Lung (tissue), 12 donors: ENCODE results near the gene CDC5L. TPM values are rescaled to one million over a fixed set of nuclear protein-coding genes. Genes with fewer than 3 reads are reported as not detected.

Source experiments
- ATAC-seq: fragments of 200-7000 bp; cut with Tn5 transposase; one replicate; pipeline ENCODE4 v1.9.1; 2020; ENCODE audit warnings: moderate number of reproducible peaks; ENCODE audit not compliant: insufficient read depth, low FRiP score
- DNase-seq, 3 donors: peaks; one replicate each; pipeline ENCODE4 v3.0.0-alpha.2; 2013 to 2017
- H3K27ac ChIP-seq, 2 donors: one replicate each; pipeline ENCODE4 v1.5.1; 2013; ENCODE audit warnings: mild to moderate bottlenecking in 2 of 2, moderate library complexity in 2 of 2, control low read depth in 1 of 2, inconsistent platforms in 1 of 2, low read depth in 1 of 2, low read length in 1 of 2
- H3K27me3 ChIP-seq, 3 donors: one replicate each; pipeline ENCODE4 v1.5.1; 2013; ENCODE audit warnings: low read length in 2 of 3; ENCODE audit not compliant: control insufficient read depth in 3 of 3, insufficient read depth in 3 of 3
- H3K36me3 ChIP-seq, 4 donors: one replicate each; pipeline ENCODE4 v1.5.1; 2013; ENCODE audit warnings: low read length in 4 of 4, mild to moderate bottlenecking in 1 of 4, moderate library complexity in 1 of 4; ENCODE audit not compliant: control insufficient read depth in 4 of 4, insufficient read depth in 4 of 4
- H3K4me1 ChIP-seq, 5 donors: one replicate each; pipeline ENCODE4 v1.5.1; 2013; ENCODE audit warnings: low read length in 5 of 5, mild to moderate bottlenecking in 2 of 5, moderate library complexity in 1 of 5; ENCODE audit not compliant: control insufficient read depth in 5 of 5, insufficient read depth in 5 of 5
- H3K4me3 ChIP-seq: one replicate; pipeline ENCODE4 v1.5.1; 2013; ENCODE audit warnings: mild to moderate bottlenecking, control low read depth, moderate library complexity
- H3K9ac ChIP-seq, 2 donors: one replicate each; pipeline ENCODE4 v1.5.1; 2013; ENCODE audit warnings: low read length in 2 of 2, control low read depth in 1 of 2; ENCODE audit not compliant: insufficient read depth in 1 of 2
- H3K9me3 ChIP-seq, 4 donors: one replicate each; pipeline ENCODE4 v1.5.1; 2013; ENCODE audit warnings: low read length in 3 of 4, mild to moderate bottlenecking in 1 of 4, moderate library complexity in 1 of 4; ENCODE audit not compliant: control insufficient read depth in 4 of 4, insufficient read depth in 3 of 4
- WGBS, 2 donors: extraction: QIAGEN DNeasy Blood & Tissue Kit; methylation state at CpG; one replicate each; pipeline ENCODE4 v1.1.7; 2013; 5-methylcytosine and 5-hydroxymethylcytosine counted together
- polyA plus RNA-seq, 2 donors: library from polyadenylated mRNA; stranded (reverse); fragments of 200-250 nt; gene quantifications; one replicate each; pipeline ENCODE4 v1.2.1, GENCODE V29; 2013
- total RNA-seq, 2 donors: library from RNA; depleted of rRNA in 1 of 2; stranded (reverse); fragments of >200 nt in 1 of 2; gene quantifications; one replicate each; pipeline ENCODE4 v1.2.1, GENCODE V29; 2014 to 2021
- TF ChIP-seq, protein P1 (sequence below): IDR thresholded peaks from 2 replicates; pipeline ENCODE4 v1.5.1; 2012; ENCODE audit warnings: mild to moderate bottlenecking; ENCODE audit errors: control extremely low read depth, extremely low read depth
- donor health status: control.
- donor health status: control.
- donor health status: Bipolar disorder and iron deficiency.
- donor health status: healthy.
- donor health status: DM: yes; HTN: yes; CAD: no.

The CDC5L gene
- total and polyA plus RNA-seq, 4 donors = 5.1 to 26.8 (median 11.3) TPM

DNA sequence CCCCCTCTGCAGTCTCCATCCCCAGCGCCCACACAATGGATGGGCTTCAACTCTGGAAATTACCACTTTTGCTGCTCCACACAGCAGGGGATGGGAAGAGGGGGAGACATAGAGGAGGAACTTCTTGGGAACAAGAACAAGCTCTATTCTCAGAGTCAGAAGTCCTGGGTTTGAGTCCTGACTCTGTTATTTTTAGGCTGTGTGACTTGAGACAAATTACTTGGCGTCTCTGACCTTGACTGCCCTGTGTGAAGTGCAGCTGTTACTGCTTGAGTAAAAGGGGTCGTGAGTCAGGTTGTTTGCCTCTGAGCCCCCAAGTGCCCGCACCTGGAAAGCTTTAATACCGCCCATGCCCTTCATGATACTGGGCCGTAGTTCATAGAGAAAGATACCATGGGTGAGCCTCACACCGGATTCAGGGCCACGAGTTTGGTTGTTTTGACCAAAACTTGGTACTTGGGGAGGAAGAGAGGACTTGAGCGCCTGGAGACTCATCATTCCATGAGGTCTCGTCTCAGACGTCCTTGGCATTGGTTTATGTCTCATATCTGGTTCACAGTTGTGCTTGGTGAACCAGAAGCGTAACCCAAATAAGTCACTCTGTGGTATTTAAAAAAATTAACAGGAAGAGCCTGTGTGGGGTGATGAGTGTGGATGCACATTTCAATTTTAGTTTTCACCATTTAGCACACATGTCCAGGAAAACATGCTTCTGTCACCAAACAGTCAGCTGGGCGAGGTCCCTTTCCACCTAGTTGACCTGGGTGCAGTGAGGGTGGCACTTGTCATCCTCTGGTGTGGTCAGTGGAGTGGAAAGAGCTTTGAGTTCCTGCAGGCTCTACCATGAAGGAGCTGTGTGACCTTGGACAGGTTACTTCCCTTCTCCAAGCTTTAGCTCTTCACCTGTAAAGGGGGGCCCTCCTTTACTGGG, 75.6 kb downstream of the CDC5L start:
- ATAC-seq = no peak
- H3K9me3 ChIP-seq = no peaks in the 10 kb centered on the region
- H3K36me3 ChIP-seq = no peaks in the 10 kb centered on the region
- peaks cover 0 to 10% (median 0%) of the 10 kb centered on the region in 5 donors for H3K4me1 ChIP-seq
- H3K4me3 ChIP-seq = no peak overlapping the region
- no peak overlapping the region for H3K27ac ChIP-seq
- TF ChIP-seq, protein P1, sequence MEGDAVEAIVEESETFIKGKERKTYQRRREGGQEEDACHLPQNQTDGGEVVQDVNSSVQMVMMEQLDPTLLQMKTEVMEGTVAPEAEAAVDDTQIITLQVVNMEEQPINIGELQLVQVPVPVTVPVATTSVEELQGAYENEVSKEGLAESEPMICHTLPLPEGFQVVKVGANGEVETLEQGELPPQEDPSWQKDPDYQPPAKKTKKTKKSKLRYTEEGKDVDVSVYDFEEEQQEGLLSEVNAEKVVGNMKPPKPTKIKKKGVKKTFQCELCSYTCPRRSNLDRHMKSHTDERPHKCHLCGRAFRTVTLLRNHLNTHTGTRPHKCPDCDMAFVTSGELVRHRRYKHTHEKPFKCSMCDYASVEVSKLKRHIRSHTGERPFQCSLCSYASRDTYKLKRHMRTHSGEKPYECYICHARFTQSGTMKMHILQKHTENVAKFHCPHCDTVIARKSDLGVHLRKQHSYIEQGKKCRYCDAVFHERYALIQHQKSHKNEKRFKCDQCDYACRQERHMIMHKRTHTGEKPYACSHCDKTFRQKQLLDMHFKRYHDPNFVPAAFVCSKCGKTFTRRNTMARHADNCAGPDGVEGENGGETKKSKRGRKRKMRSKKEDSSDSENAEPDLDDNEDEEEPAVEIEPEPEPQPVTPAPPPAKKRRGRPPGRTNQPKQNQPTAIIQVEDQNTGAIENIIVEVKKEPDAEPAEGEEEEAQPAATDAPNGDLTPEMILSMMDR = no peak
- no peak for DNase-seq
- no peak overlapping the region for H3K9ac ChIP-seq
- H3K27me3 ChIP-seq = no peaks in the 10 kb centered on the region
- WGBS, 2 donors = 81 to 88% methylated on average over 13 of the region's 13 CpGs

DNA sequence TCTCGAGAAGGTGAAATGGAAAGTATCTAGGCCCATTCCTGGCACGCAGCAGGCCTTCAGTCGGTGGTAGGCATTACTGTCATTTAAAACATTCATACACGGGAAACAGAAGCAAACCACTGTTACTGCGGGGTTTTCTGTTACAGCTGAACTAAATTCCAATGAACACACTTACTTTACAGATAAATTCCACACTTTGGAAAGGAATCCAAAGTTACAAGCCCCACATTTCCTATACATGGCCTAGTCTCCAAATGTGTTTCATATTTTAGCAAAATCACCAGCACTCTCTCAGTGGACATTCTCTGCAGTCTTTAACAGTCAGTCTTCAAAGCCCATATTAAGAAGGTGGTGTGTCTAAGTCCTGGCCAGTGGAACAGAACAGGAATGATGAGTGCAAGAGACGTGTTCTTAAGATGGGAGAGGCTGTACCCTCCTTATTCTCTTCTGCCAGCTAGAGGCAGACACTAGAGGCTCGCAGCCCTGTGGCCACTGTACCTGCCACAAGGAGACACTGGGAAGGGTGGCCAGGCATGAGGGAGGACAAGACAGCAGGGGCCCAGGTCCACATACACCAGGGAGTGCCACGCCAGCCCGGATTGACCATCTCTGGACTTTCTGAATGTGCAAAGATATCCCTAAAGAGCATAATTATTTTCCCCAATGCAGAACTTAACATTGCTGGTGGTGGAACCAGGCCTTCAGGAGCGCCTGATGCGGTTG, 76.4 kb downstream of the CDC5L start:
- WGBS, 2 donors = 89 to 90% methylated on average over 11 of the region's 11 CpGs
- no peak for DNase-seq
- TF ChIP-seq, protein P1 = no peak
- peaks cover 0 to 10% (median 0%) of the 10 kb centered on the region in 5 donors for H3K4me1 ChIP-seq
- no peak for ATAC-seq
- no peak overlapping the region for H3K4me3 ChIP-seq
- no peaks in the 10 kb centered on the region for H3K9me3 ChIP-seq
- H3K27ac ChIP-seq = no peak overlapping the region
- H3K36me3 ChIP-seq = no peaks in the 10 kb centered on the region
- no peak overlapping the region for H3K9ac ChIP-seq
- no peaks in the 10 kb centered on the region for H3K27me3 ChIP-seq

DNA sequence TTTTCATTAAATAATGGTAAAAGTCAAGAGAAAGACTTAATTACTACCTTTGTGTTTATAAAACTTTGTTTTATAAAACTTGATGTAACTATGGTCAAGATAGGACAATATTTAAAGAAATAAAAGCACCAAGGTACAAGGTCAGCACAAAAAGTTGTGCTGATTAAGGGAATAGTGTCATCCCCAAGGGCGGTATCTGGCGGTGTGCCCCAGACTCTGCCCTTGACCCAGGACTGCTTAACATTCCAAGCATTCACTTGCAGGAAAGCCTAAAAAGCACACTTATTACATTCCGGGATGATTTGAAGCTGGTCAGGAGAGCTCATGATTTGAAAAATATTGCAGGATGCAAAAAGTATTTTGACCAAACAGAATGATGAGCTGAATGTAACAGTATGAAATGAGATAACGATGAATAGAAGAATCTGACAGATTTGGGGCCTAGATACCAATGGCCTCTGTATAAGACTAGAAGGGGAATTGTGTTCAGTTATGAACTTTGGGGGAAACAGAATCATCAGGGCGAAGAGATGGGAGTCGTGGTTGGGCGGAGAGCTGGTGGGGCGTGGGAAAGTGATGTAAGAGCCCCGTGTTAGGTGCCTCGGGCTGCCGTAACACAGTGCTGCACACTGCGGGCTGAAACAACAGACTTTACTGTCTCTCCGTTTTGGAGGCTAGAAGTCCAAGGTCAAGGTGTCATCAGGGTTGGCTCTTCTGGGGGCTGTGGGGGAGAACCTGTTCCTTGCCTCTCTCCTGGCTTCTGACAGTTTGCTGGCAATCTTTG, 77.2 kb downstream of the CDC5L start:
- DNase-seq = peak; percentile 25 to 41 (median 29)
- no peak overlapping the region for H3K9ac ChIP-seq
- H3K36me3 ChIP-seq = no peaks in the 10 kb centered on the region
- peak overlapping the region; percentile 5 for H3K4me3 ChIP-seq
- 82 to 84% methylated on average over 13 of the region's 13 CpGs for WGBS, 2 donors
- peaks cover 0 to 10% (median 0%) of the 10 kb centered on the region in 5 donors for H3K4me1 ChIP-seq
- ATAC-seq = no peak
- H3K27ac ChIP-seq = no peak overlapping the region
- H3K9me3 ChIP-seq = no peaks in the 10 kb centered on the region
- TF ChIP-seq, protein P1 = no peak
- H3K27me3 ChIP-seq = no peaks in the 10 kb centered on the region
